Urothelium cell line (cell line): ENCODE measurements around the gene HIVEP3.

Experiments used
- DNase-seq: peaks from one replicate; pipeline ENCODE4 v3.0.0; 2011; ENCODE audit warnings: low spot score, mixed read lengths
- FAIRE-seq: peaks from 2 replicates; lab custom pipeline; 2011; peaks lifted over from hg19 to GRCh38; lab: Jason Lieb, UNC

HIVEP3 gene

DNA sequence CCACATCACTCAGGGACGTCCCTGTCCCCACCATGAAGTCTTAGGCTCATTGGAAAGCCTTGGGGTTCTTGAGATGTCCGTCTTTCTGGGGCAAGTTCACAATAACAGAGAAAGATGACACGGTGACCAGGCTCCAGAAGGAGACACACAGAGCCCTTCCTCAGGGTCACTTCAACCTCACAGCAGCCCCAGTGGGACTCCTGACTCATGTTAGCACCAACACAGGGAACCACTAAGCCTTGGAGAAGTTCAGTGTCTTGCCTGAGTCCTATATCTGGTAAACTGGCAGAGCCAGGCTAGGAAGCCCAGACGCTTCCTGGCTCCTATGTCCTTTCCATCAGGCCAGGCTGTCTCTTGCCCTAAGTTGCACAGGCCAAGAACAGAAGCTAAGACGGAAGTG is 199.1 kb downstream of the HIVEP3 start:
- DNase-seq (no peak), FAIRE-seq (no peak)

DNA sequence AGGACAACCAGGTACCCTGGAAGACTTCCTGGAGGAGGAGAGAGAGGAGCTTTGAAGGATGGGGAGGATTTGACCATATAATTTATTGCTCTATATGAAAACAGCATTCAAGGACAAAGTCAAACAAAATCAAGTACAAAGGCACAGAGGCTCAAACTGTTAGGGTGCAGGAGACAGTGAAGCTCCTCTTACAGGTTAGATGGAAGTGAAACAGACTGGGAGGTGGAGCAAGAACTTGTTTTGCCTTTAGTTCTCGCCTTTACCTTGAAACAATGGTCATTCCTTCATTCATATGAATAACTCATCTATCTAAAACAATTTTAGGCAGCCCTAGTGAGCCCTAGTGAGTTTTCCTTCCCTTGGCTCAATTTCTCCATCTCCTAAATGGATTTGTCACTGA is 199.6 kb downstream of the HIVEP3 start:
- no peak for DNase-seq
- FAIRE-seq, result no peak

- FAIRE-seq (peak; percentile 32), DNase-seq (no peak)
Measured at GRCh38 chr1:41718497-41718896, 200.2 kb downstream of the HIVEP3 start.

DNA sequence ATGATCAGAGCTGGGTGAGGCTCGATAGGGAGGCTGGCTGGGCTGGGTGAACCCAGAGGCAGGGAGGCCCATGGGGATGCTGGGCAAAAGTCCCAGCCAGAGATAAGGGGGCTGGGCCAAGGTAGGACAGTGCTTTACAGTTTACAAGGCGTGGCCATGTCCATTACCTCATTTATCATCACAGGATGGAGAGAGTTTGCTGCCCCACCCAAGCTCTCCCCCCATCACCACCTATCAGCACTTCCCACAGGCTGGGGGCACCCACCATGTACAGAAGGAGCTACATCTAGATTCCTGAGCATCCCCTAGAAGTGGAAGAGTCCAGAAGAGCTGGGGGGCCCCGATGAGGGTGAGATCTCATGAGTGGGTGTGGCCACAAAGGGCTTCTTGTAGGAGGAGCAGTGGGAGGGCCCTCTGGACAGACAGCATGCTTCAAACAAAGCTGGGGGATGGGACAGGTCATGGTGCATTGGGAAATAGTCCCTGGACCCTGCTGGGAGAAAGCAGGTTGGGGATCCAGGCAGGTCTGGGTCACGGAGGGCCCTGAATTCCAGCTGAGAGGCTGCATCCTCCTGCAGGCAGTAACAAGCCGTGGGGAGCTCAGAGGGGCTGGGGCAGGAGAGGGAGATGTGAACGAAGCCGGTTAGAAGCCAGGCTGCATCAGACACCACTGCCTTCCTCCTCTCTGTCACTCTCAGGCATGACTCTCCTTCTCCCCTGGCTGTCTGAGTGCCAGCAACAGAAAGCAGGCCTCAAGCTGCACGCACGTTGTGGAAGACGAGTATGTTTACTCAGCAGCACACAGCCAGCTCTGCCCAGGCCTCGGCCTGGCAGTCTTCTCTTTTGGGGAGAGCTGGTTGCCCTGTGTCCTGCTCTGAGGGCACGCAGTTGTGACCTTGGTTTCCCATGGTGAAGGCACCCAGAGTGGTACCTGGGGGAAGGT is 202.3 kb downstream of the HIVEP3 start:
- DNase-seq (no peak), FAIRE-seq (peak; percentile 77)

DNA sequence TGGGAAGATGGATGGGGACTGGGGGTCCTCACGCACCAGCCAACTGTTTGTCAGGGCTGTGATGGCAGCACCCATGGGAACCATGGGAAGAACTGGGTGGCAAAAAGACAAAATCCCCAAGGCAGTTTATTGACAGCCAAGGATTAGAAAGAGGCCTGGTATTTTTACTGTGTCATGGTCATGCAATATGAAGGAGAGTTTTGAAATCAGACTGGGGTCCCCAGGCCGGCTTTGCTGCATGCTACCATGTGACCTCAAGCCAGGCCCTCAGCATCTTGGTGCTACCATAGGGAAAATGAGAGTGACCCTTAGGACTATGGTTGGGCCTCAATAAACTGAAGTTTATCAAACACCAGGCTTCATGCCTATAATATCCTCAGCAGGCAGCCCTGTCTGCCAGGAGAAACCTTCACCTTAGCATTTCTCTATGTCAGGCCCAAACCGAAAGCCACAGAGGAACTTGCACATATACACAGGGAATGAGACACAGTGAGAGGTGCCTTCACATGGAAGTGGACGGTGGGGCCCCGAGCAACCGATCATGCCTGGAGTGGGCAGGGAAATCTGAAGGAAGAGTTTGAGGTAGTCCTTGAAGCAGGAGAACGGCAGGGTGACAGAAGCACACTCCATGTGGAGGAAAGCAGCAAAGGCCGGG is 203.2 kb downstream of the HIVEP3 start:
- no peak for DNase-seq
- no peak for FAIRE-seq

GRCh38 chr1:41714638-41715389 is 203.9 kb downstream of the HIVEP3 start:
- no peak for DNase-seq

GRCh38 chr1:41713557-41714327 is 205.0 kb downstream of the HIVEP3 start:
- peak; percentile 96 for FAIRE-seq

More at GRCh38 chr1:41714638-41715389, 203.9 kb downstream of the HIVEP3 start:
- FAIRE-seq, result peak; percentile 50

GRCh38 chr1:41713141-41713540 is 205.6 kb downstream of the HIVEP3 start:
- FAIRE-seq, result no peak
- DNase-seq, result no peak

More at GRCh38 chr1:41713557-41714327, 205.0 kb downstream of the HIVEP3 start:
- peak; percentile 96 for DNase-seq

DNA sequence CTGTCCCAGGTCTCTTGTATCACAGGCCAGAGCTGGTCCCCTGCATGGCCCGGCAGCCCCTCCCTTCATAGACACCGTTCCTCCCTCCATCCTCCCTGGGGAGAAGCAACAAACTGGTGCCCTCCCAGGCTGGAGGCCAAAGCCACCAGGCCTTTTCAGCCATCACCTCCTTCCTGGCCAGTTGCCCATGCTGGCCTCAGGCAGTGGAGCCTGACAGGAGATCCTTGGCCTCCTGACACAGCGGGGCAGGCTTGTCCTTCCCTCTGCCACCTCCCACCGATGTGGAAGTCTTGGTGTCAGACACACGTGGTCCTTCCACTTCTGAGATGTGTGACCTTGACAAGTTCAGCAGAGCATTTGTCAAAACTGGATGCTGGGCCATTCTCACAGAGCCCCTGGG is 206.0 kb downstream of the HIVEP3 start:
- FAIRE-seq (peak; percentile 82), DNase-seq (peak; percentile 49)

DNA sequence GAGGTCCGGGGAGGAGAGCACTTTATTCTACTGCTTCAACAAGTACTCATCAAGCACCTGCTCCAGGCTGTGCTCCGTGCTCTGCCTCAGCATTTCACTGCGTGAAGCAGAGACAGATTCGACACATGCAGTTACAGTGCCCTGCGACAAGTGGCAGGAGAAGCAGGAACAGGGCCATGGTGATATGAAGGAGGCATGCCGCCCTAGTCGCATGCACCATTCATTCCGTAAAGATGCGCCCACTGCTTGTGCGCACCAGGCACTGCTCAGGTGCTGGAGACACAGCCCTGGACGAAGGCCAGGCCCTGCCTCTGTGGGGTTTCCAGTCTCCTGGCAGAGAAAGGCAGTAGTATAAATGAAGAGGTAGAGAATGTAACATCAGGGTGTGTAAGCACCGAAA is 206.6 kb downstream of the HIVEP3 start:
- DNase-seq, result no peak
- FAIRE-seq, result peak; percentile 75

GRCh38 chr1:41711581-41711980 is 207.1 kb downstream of the HIVEP3 start:
- no peak for DNase-seq
- no peak for FAIRE-seq

GRCh38 chr1:41710980-41711379 is 207.7 kb downstream of the HIVEP3 start:
- no peak for FAIRE-seq
- DNase-seq, result no peak

DNA sequence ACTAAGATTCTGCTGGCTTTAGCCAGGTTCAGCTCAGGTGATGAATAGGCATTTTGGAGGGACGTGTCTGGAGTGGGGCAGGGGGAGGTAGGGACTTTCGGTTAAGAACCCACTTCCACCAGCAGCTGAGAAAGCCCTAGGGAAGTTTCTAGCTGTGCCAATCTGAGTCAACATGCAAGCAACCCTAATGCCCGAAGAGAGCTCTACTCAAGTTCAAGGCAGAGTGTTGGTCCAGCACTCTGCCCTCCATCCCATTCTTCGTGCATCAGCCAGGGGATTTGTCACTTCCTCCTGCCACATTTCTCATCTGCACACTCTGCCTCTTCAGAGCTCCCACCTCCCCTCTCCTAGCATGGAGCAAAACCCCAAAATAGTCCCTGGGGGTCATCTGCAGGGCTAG is 208.8 kb downstream of the HIVEP3 start:
- DNase-seq (no peak), FAIRE-seq (no peak)

DNA sequence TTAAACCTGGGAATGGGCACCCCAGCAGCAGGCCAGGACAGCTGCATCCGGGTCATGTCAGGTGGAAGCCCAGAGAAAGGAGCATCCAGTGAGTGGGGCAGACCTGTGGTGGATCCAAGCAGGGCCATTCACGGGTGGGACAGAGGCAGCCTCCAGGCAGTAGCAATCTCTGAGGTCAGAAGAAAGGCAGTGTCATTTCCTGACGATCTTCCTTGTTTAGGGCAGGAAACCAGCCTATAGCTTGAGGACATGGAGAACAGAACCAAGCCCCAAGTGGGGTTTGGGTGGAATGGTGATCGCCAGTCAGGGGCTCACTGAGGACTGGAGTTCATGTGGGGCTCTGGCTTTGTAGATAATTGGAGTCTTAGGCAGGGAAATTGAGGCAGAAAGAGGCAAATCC is 209.4 kb downstream of the HIVEP3 start:
- FAIRE-seq, result peak; percentile 44
- DNase-seq, result no peak

DNA sequence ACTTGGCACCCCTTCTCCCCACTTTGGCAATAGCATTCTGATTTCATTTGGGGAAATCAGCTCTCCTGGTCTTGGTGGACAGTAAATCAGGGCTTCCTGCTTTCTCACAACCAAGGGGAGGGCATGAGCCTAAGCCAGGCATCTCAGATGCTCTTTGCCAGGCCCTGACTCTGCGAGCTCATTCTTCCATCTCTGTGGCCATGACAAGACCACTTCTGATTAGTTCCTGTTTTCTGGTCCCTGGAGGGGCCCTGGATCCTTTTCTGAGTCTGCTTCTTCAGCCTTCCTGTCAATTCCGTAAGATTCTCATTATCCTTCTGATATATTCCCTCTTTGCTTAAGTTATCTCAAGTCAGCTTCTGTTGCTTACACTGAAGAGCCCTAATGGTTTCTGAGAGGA is 210.4 kb downstream of the HIVEP3 start:
- no peak for FAIRE-seq
- no peak for DNase-seq

GRCh38 chr1:41707793-41708192 is 210.9 kb downstream of the HIVEP3 start:
- DNase-seq (no peak), FAIRE-seq (peak; percentile 37)

DNA sequence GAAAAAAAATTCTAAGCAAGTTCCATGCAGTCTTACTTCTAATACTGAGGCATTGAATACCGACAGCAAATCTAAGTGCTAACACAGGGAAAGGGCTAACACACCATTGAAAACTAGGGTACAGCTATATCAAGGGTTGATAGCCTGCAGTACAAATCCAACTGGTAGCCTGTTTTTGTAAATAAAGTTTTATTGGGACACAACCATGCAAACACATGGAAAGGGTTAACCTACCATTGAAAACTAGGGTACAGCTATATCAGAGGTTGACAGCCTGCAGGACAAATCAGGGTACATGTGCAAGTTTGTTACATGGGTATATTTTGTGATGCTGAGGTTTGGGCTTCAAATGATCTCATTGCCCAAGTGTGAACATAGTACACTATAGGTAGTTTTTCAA is 212.9 kb downstream of the HIVEP3 start:
- FAIRE-seq, result no peak
- DNase-seq, result no peak

DNA sequence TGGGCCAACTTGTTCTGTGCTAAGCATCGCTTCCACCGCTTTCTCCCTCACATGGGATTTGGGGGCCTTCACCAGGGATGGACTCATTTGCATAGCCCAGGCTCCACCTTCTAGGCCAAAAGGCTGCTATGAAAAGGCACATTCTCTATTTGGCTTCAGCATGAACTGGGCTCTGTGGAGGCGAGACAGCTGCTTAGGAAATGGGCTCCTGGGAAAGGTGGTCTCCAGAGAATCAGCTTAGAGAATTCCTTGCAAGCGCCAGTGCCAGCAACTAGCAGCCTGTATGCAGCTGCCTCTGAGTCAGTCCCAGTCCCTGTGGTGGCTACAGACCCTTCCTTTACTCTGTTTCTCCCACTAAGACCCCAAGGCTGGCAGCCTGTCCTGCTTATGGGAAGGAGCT is 214.5 kb downstream of the HIVEP3 start:
- no peak for FAIRE-seq
- DNase-seq, result no peak

- no peak for FAIRE-seq
- DNase-seq, result no peak
Measured at GRCh38 chr1:41702771-41703170, 216.0 kb downstream of the HIVEP3 start.

GRCh38 chr1:41700986-41701535 is 217.7 kb downstream of the HIVEP3 start:
- FAIRE-seq (peak; percentile 20), DNase-seq (no peak)
